HL-60 (cell line): ENCODE data around the gene LSAMP.

ENCODE experiments used
- DNase-seq, 2 experiments: peaks; one replicate each; pipeline ENCODE4 v3.0.0-alpha.2; 2010 to 2020; ENCODE audit warnings: low read depth in 1 of 2, low spot score in 1 of 2
- H3K27ac ChIP-seq: fragments of 250-450 bp; sonication (Bioruptor Pico); replicated peaks from 2 replicates; pipeline ENCODE4 v1.5.1; 2020; ENCODE audit warnings: mild to moderate bottlenecking, moderate library complexity
- H3K27me3 ChIP-seq: fragments of 250-450 bp; sonication (Bioruptor Pico); 2 replicates; pipeline ENCODE4 v1.5.1; 2021; ENCODE audit warnings: mild to moderate bottlenecking, moderate library complexity; ENCODE audit not compliant: insufficient read depth, poor library complexity, severe bottlenecking
- H3K4me3 ChIP-seq: replicated peaks from 2 replicates; pipeline ENCODE4 v1.5.1; 2011; ENCODE audit warnings: mild to moderate bottlenecking, control low read depth, low read length; ENCODE audit not compliant: insufficient read depth
- CTCF ChIP-seq: IDR thresholded peaks from one replicate; pipeline ENCODE4 v1.5.1; 2011; ENCODE audit warnings: low read length, control low read depth, inconsistent platforms; ENCODE audit not compliant: insufficient read depth
- GABPA ChIP-seq: IDR thresholded peaks from 2 replicates; pipeline ENCODE4 v1.6.1; 2012; ENCODE audit warnings: low read depth
- POLR2AphosphoS5 ChIP-seq: IDR thresholded peaks from 2 replicates; pipeline ENCODE4 v1.6.1; 2012; ENCODE audit warnings: low read depth
- REST ChIP-seq: IDR thresholded peaks from 2 replicates; pipeline ENCODE4 v1.6.1; 2012; ENCODE audit warnings: low read depth; ENCODE audit not compliant: insufficient replicate concordance
- SPI1 ChIP-seq: IDR thresholded peaks from 2 replicates; pipeline ENCODE4 v1.6.1; 2012; ENCODE audit warnings: low read depth, mild to moderate bottlenecking, borderline replicate concordance

Gene LSAMP

GRCh38 chr3:116256843-116257485 lies 188.3 kb downstream of the LSAMP start:
- no peak for TF ChIP-seq REST
- TF ChIP-seq SPI1, result no peak
- no peak for TF ChIP-seq CTCF
- TF ChIP-seq GABPA, result no peak
- TF ChIP-seq POLR2AphosphoS5, result no peak
- H3K4me3 ChIP-seq, result no peak overlapping the region
- H3K27me3 ChIP-seq, result no peaks in the 10 kb centered on the region
- DNase-seq, result no peak
- no peak overlapping the region for H3K27ac ChIP-seq

GRCh38 chr3:116254541-116254940 lies 190.7 kb downstream of the LSAMP start:
- no peak for TF ChIP-seq SPI1
- TF ChIP-seq REST, result no peak
- no peak for TF ChIP-seq POLR2AphosphoS5
- TF ChIP-seq GABPA, result no peak
- TF ChIP-seq CTCF, result no peak
- DNase-seq, result no peak
- H3K27ac ChIP-seq, result no peak overlapping the region
- H3K27me3 ChIP-seq, result no peaks in the 10 kb centered on the region
- no peak overlapping the region for H3K4me3 ChIP-seq

GRCh38 chr3:116253511-116253910 lies 191.8 kb downstream of the LSAMP start:
- no peak for DNase-seq
- no peaks in the 10 kb centered on the region for H3K27me3 ChIP-seq
- TF ChIP-seq SPI1 (no peak), REST (no peak), POLR2AphosphoS5 (no peak), CTCF (no peak), GABPA (no peak)
- no peak overlapping the region for H3K27ac ChIP-seq
- H3K4me3 ChIP-seq, result no peak overlapping the region
